Suprapubic skin (tissue), 4 donors: Measurements from ENCODE around the gene PPFIA3. TPM values are rescaled to one million over a fixed set of nuclear protein-coding genes. Genes with fewer than 3 reads are reported as not detected.
"Not testable (repeated sequence)": the region's sequence is repeated elsewhere in the genome, so short reads cannot be mapped to it uniquely, and the experiment has no call there.

Experiments used
- DNase-seq, 2 donors: peaks; one replicate each; pipeline ENCODE4 v3.0.0-alpha.2; 2019; ENCODE audit warnings: low spot score in 2 of 2
- H3K27ac ChIP-seq: fragments of 200-600 bp; sonication (generic); one replicate; pipeline ENCODE4 v1.5.1; 2019
- H3K27me3 ChIP-seq: fragments of 200-600 bp; sonication (generic); one replicate; pipeline ENCODE4 v1.5.1; 2019
- H3K36me3 ChIP-seq: fragments of 200-600 bp; sonication (generic); one replicate; pipeline ENCODE4 v1.5.1; 2019
- H3K4me1 ChIP-seq: fragments of 200-600 bp; sonication (generic); one replicate; pipeline ENCODE4 v1.5.1; 2019
- H3K4me3 ChIP-seq: fragments of 200-600 bp; sonication (generic); one replicate; pipeline ENCODE4 v1.5.1; 2019; ENCODE audit warnings: mild to moderate bottlenecking
- H3K9me3 ChIP-seq: fragments of 200-600 bp; sonication (generic); one replicate; pipeline ENCODE4 v1.5.1; 2019
- EP300 ChIP-seq: sonication (generic); formaldehyde crosslinking; IDR thresholded peaks from one replicate; pipeline ENCODE4 v1.6.1; 2017; ENCODE audit warnings: antibody characterized with exemption
- POLR2A ChIP-seq, 2 donors: fragments of 450-650 bp; IDR thresholded peaks; one replicate each; pipeline ENCODE4 v1.6.1; 2017; ENCODE audit warnings: antibody characterized with exemption in 2 of 2, mild to moderate bottlenecking in 2 of 2, moderate library complexity in 2 of 2
- POLR2AphosphoS5 ChIP-seq, 3 donors: sonication (generic); formaldehyde crosslinking; IDR thresholded peaks; one replicate each; pipeline ENCODE4 v1.6.1; 2017; ENCODE audit warnings: antibody characterized with exemption in 3 of 3
- WGBS: methylation state at CpG from one replicate; pipeline ENCODE4 v1.1.5; 2018; 5-methylcytosine and 5-hydroxymethylcytosine counted together
- total RNA-seq, 4 donors: library from RNA; depleted of rRNA; stranded (reverse); fragments of >200 nt; gene quantifications; one replicate each; pipeline ENCODE4 v1.1.0, GENCODE V29; 2016
- TF ChIP-seq, protein P1 (sequence below), 2 donors: fragments of 200-600 bp in 1 of 2; fragments of 450-650 bp in 1 of 2; sonication (generic) in 1 of 2; IDR thresholded peaks; one replicate each; pipeline ENCODE4 v1.5.1; 2016 to 2019; ENCODE audit warnings: antibody characterized with exemption in 2 of 2, mild to moderate bottlenecking in 1 of 2, moderate library complexity in 1 of 2

PPFIA3 gene
- 10 to 100 TPM; 42.7 to 50.1 (median 46.6) TPM for total RNA-seq

DNA sequence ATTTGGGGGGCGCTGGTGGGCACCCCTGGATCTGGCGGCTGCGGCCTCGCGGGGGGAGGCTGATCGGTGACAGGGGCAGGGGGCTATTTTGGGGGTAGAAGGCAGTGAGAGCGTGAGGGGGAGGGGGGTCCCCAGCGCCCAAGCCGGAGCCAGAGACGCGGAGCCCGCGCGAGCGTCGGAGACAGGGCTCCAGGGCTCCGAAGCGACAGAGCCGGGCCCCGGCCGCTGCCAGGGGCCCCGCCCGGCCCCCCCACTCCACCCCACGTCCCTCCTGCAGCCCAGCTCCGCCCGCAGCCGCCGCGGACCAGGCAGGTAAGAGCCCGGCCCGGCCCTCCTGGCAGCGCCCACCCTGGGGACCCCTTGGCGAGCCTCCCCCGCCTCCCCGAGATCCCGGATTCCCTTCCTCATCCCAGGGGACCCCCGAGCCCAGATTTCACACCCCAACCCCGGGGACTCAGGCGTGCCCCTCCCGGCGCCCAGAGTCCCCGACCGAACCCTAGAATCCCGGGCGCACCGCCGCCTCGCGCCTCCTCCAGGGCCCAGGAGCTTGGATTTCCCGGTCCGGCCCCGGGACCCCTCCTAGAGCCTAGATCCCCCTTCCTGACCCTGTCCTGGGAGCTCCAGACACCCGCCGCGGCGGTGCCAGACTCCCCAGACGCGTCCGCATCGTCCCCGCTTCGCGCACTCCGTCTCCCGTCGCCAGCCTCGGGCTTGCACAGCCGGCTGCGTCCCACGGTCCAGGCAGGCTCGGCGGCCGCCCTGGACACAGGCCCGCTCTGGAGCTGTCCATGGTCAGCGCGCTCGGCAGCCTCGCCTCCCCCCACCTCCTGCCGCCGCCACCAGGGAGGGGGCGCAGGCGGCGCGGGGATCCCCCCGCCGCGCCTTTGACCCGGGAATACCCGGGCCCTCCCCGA lies at the start of gene PPFIA3:
Gene PPFIA3, plus strand, starts transcription at position 134 of the 914 bp plus-strand sequence. CDS start 8,330 bp downstream, outside the sequence.
- WGBS: 2% methylated on average over 21 of the region's 90 CpGs
- Histone ChIP-seq H3K4me1 (peaks cover 45% of the 10 kb centered on the region), H3K36me3 (no peaks in the 10 kb centered on the region), H3K27ac (peak within 1 kb of the TSS; percentile 96), H3K9me3 (no peaks in the 10 kb centered on the region), H3K27me3 (no peaks in the 10 kb centered on the region), H3K4me3 (peak within 1 kb of the TSS; percentile 87)
- no peak for TF ChIP-seq POLR2AphosphoS5 (IDR thresholded peaks at IDR 0.05)
- no peak for DNase-seq

DNA sequence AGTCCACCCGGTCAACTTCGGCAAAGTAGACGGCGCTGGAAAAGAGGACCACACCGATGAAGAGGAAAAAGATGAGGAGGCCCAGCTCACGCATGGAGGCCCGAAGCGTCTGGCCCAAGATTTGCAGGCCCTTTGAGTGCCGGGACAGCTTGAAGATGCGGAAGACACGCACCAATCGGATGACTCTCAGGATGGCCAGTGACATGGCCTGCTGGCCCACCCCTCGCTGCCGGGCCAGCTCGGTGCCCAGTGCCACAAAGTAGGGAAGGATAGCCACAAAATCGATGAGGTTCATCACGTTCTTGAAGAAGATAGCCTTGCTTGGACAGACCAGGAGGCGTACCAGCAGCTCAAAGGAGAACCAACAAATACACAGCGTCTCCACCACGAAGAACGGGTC lies 48.9 kb upstream of the PPFIA3 start:
- TF ChIP-seq POLR2A (IDR thresholded peaks at IDR 0.05): no peak
- TF ChIP-seq, protein P1, sequence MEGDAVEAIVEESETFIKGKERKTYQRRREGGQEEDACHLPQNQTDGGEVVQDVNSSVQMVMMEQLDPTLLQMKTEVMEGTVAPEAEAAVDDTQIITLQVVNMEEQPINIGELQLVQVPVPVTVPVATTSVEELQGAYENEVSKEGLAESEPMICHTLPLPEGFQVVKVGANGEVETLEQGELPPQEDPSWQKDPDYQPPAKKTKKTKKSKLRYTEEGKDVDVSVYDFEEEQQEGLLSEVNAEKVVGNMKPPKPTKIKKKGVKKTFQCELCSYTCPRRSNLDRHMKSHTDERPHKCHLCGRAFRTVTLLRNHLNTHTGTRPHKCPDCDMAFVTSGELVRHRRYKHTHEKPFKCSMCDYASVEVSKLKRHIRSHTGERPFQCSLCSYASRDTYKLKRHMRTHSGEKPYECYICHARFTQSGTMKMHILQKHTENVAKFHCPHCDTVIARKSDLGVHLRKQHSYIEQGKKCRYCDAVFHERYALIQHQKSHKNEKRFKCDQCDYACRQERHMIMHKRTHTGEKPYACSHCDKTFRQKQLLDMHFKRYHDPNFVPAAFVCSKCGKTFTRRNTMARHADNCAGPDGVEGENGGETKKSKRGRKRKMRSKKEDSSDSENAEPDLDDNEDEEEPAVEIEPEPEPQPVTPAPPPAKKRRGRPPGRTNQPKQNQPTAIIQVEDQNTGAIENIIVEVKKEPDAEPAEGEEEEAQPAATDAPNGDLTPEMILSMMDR (IDR thresholded peaks at IDR 0.05): no peak
- no peak for TF ChIP-seq EP300
- no peak for TF ChIP-seq POLR2AphosphoS5 (IDR thresholded peaks at IDR 0.05)
- H3K36me3 ChIP-seq: no peaks in the 10 kb centered on the region
- WGBS: 96% methylated on average over 21 of the region's 21 CpGs
- no peak overlapping the region for H3K27ac ChIP-seq
- no peaks in the 10 kb centered on the region for H3K9me3 ChIP-seq
- peaks cover 71% of the 10 kb centered on the region for H3K27me3 ChIP-seq
- peaks cover 20% of the 10 kb centered on the region for H3K4me1 ChIP-seq
- DNase-seq: no peak
- no peak overlapping the region for H3K4me3 ChIP-seq

DNA sequence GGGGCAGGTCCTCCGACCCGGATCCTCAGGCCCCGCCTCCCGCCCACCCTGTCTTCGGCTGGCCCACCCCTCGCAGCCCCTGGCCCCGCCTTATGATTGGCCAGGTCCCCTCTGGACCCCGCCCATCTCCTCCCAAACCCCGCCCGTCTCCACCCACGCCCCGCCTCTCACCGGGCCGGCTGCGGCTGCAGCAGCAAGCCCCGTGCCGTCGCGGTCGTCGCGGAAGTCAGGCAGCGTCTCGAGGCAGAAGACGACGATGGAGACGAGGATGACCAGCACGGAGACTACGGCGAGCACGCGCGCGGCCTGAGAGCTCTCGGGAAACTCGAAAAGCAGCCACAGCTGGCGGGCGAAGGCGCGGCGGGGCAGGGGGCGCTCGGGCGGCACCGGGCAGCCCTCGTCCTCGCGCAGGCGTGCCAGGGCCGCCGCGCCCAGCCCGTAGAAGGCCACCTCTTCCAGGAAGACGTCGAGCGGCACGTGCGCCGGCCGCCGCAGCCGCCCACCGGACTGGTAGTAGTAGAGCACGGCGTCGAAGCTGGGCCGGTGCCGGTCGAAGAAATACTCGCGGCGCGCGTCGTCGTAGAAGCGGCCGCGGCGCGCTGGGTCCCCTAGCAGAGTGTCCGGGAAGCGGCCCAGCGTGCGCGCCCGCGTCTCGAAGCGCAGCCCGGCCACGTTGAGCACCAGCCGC lies 47.3 kb upstream of the PPFIA3 start:
- DNase-seq: no peak
- Histone ChIP-seq H3K27ac (no peak overlapping the region), H3K27me3 (peaks cover 56% of the 10 kb centered on the region), H3K9me3 (no peaks in the 10 kb centered on the region), H3K36me3 (no peaks in the 10 kb centered on the region), H3K4me1 (peaks cover 17% of the 10 kb centered on the region), H3K4me3 (peak overlapping the region; percentile 38)
- 7% methylated on average over 13 of the region's 93 CpGs for WGBS
- no peak for TF ChIP-seq EP300
- no peak for TF ChIP-seq POLR2A (IDR thresholded peaks at IDR 0.05)
- TF ChIP-seq POLR2AphosphoS5 (IDR thresholded peaks at IDR 0.05): no peak
- TF ChIP-seq, protein P1 (IDR thresholded peaks at IDR 0.05): no peak

DNA sequence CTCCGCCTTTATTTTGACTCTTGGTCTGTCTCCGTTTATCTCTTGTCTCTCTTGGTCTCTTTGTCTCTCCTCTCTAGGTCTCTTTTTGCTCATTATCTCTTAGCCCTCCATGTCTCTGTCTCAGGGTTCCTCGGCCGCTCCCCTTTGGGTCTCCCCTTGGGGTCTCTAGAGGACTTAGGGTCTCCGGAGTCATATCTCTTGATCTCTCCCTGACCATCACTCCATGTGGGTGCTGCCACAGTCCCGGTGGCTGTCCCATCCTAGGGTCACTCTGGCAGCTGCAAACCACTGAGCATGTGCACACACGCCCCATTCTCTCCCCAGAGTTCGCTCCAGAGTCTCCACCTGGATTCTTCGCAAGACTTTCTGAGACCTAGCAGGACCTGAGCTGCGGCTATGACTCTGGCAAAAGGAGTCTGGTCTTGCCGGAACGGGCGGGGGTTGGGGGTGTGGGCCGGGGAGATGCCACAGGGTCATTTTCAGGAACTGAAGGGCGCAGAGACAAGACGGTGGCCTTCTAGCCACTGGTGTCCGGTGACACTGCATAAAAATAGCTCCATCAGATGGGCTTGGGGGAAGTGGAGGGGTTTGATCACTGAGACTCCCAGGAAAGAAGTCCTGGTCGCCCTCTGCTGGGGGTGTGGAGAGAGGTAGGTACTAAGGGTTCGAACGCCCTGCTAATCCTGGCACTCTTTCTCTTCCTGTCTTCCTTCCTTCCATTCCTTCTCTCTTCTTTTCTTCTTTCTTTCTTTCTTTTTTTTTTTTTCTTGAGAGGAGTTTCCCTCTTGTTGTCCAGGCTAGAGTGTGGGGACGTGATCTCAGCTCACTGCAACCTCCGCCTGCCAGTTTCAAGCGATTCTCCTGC lies 45.6 kb upstream of the PPFIA3 start:
- no peak for DNase-seq
- Histone ChIP-seq H3K27ac (no peak overlapping the region), H3K36me3 (no peaks in the 10 kb centered on the region), H3K4me1 (peaks cover 17% of the 10 kb centered on the region), H3K9me3 (no peaks in the 10 kb centered on the region), H3K27me3 (peaks cover 53% of the 10 kb centered on the region), H3K4me3 (no peak overlapping the region)
- 56% methylated on average over 23 of the region's 23 CpGs for WGBS
- TF ChIP-seq POLR2A (IDR thresholded peaks at IDR 0.05): no peak
- TF ChIP-seq POLR2AphosphoS5 (IDR thresholded peaks at IDR 0.05): no peak
- no peak for TF ChIP-seq EP300
- TF ChIP-seq, protein P1 (IDR thresholded peaks at IDR 0.05): no peak

DNA sequence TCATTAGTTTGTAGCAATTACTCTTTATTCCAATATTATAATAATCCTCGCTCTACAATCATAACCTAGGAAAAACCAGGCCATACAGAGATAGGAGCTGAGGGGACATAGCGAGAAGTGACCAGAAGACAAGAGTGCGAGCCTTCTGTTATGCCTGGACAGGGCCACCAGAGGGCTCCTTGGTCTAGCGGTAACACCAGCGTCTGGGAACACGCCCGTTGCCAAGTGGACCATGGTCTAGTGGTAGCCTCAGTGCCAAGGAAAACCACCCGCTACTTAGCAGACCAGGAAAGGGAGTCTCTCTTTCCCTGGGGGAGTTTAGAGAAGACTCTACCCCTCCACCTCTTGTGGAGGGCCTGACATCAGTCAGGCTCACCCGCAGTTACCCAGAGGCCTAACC lies 44.5 kb upstream of the PPFIA3 start:
- Histone ChIP-seq H3K4me1 (peaks cover 17% of the 10 kb centered on the region), H3K27me3 (peaks cover 46% of the 10 kb centered on the region)
- not testable (repeated sequence) for DNase-seq, H3K4me3 ChIP-seq, H3K27ac ChIP-seq, H3K9me3 ChIP-seq, H3K36me3 ChIP-seq
- WGBS: 27% methylated on average over 7 of the region's 9 CpGs
- TF ChIP-seq, protein P1 (IDR thresholded peaks at IDR 0.05): peak; percentile 53 to 66
